Mesendoderm (in vitro differentiated cells): Measurements from ENCODE around the gene KLHL35.
A peak's percentile ranks its signal among the peaks of the same experiment; 100 is the strongest.

Experiments
- DNase-seq: peaks from one replicate; pipeline ENCODE4 v3.0.0; 2013
- H2AK5ac ChIP-seq: 2 replicates; pipeline ENCODE4 v1.6.1; 2013; ENCODE audit warnings: low read length, inconsistent platforms
- H2BK120ac ChIP-seq: 2 replicates; pipeline ENCODE4 v1.6.1; 2013; ENCODE audit warnings: low read depth, mild to moderate bottlenecking, low read length, moderate library complexity, mixed read lengths
- H2BK15ac ChIP-seq: replicated peaks from 2 replicates; pipeline ENCODE4 v1.6.1; 2013; ENCODE audit warnings: low read depth, mild to moderate bottlenecking, moderate library complexity
- H2BK5ac ChIP-seq: 2 replicates; pipeline ENCODE4 v1.6.1; 2013; ENCODE audit warnings: low read length, inconsistent platforms
- H3K18ac ChIP-seq: 2 replicates; pipeline ENCODE4 v1.6.1; 2013; ENCODE audit warnings: mild to moderate bottlenecking, low read length, mixed read lengths
- H3K23ac ChIP-seq: one replicate; pipeline ENCODE4 v1.6.1; 2013; ENCODE audit warnings: low read length
- H3K27ac ChIP-seq: 2 replicates; pipeline ENCODE4 v1.5.1; 2013; ENCODE audit warnings: low read depth, mild to moderate bottlenecking, inconsistent platforms, low read length, moderate library complexity
- H3K27me3 ChIP-seq: 2 replicates; pipeline ENCODE4 v1.6.1; 2013; ENCODE audit warnings: low read length, control low read depth, mild to moderate bottlenecking, inconsistent platforms; ENCODE audit not compliant: insufficient read depth, poor library complexity
- H3K36me3 ChIP-seq: 2 replicates; pipeline ENCODE4 v1.6.1; 2013; ENCODE audit warnings: low read length, inconsistent platforms; ENCODE audit not compliant: control insufficient read depth, insufficient read depth
- H3K4ac ChIP-seq: one replicate; pipeline ENCODE4 v1.6.1; 2013; ENCODE audit warnings: low read depth, mild to moderate bottlenecking, low read length, moderate library complexity
- H3K4me1 ChIP-seq: 2 replicates; pipeline ENCODE4 v1.6.1; 2013; ENCODE audit warnings: low read depth, low read length, inconsistent platforms; ENCODE audit not compliant: control insufficient read depth
- H3K4me2 ChIP-seq: 2 replicates; pipeline ENCODE4 v1.6.1; 2013; ENCODE audit warnings: low read length
- H3K4me3 ChIP-seq: 2 replicates; pipeline ENCODE4 v1.5.1; 2013; ENCODE audit warnings: mild to moderate bottlenecking, low read length
- H3K56ac ChIP-seq: one replicate; pipeline ENCODE4 v1.6.1; 2013; ENCODE audit warnings: low read length
- H3K79me1 ChIP-seq: 2 replicates; pipeline ENCODE4 v1.6.1; 2013; ENCODE audit warnings: low read length, inconsistent platforms
- H3K79me2 ChIP-seq: 2 replicates; pipeline ENCODE4 v1.6.1; 2013; ENCODE audit warnings: mild to moderate bottlenecking, low read length; ENCODE audit not compliant: control insufficient read depth, insufficient read depth
- H3K9ac ChIP-seq: 2 replicates; pipeline ENCODE4 v1.6.1; 2013; ENCODE audit warnings: low read length, inconsistent platforms
- H4K5ac ChIP-seq: one replicate; pipeline ENCODE4 v1.6.1; 2013; ENCODE audit warnings: low read length
- H4K8ac ChIP-seq: one replicate; pipeline ENCODE4 v1.6.1; 2013; ENCODE audit warnings: low read depth, mild to moderate bottlenecking, control low read depth, low read length, moderate library complexity
- WGBS: extraction: QIAGEN DNeasy Blood & Tissue Kit; methylation state at CpG from one replicate; pipeline ENCODE4 v1.1.7; 2013; ENCODE audit warnings: low lambda C conversion rate, missing lambda C conversion rate; ENCODE audit not compliant: insufficient coverage; ENCODE audit errors: extremely low coverage; 5-methylcytosine and 5-hydroxymethylcytosine counted together

Gene KLHL35

DNA sequence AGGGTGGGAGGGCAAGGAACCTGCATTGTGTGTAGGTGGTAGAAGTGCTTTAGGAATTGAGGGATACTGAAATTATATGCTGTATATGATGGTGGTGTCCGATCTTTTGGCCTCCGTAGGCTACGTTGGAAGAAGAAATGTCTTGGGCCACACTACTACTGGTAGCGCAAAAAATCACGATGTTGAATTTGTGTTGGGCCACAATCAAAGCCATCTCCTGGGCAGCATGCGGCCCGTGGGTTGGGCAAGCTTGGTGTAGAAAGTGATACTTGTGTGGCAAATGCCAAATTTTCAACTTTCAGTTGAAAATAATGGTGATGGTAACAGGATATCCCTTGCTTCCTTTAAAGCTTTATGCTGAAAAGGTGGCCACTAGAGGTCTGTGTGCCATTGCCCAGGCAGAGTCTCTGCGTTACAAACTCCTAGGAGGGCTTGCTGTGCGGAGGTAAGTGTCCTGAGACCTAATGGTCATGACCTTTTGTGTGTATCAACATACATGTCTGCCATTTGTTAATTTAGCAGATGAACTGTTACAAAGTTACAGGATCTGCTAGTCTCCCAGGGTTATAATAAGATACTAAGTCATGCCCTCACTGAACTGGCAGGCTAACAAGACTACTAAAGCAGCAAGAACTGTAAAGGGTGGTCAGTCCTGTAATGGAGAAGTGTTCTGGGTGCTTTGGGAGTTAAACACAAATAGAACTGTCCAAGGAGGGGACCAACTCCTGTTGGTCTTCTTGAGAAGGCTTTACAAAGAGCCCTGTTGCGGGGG lies 30.8 kb downstream of the KLHL35 start:
- Histone ChIP-seq H3K4me3 (peak overlapping the region; percentile 9), H2BK120ac (no peak overlapping the region), H3K27me3 (no peaks in the 10 kb centered on the region), H3K56ac (peak overlapping the region; percentile 77), H3K4me2 (peak overlapping the region; percentile 52), H3K4ac (no peak overlapping the region), H3K79me2 (peaks cover 63% of the 10 kb centered on the region), H3K18ac (no peak overlapping the region), H3K79me1 (peaks cover 24% of the 10 kb centered on the region), H3K9ac (peak overlapping the region; percentile 90), H2BK15ac (no peak overlapping the region), H4K8ac (no peak overlapping the region), H3K23ac (no peak overlapping the region), H3K36me3 (peaks cover 36% of the 10 kb centered on the region), H3K27ac (no peak overlapping the region), H2AK5ac (no peak overlapping the region), H2BK5ac (no peak overlapping the region), H3K4me1 (peaks cover 9% of the 10 kb centered on the region), H4K5ac (no peak overlapping the region)
- no CpG with 5 or more reads among the region's 10 CpGs for WGBS
- no peak for DNase-seq

DNA sequence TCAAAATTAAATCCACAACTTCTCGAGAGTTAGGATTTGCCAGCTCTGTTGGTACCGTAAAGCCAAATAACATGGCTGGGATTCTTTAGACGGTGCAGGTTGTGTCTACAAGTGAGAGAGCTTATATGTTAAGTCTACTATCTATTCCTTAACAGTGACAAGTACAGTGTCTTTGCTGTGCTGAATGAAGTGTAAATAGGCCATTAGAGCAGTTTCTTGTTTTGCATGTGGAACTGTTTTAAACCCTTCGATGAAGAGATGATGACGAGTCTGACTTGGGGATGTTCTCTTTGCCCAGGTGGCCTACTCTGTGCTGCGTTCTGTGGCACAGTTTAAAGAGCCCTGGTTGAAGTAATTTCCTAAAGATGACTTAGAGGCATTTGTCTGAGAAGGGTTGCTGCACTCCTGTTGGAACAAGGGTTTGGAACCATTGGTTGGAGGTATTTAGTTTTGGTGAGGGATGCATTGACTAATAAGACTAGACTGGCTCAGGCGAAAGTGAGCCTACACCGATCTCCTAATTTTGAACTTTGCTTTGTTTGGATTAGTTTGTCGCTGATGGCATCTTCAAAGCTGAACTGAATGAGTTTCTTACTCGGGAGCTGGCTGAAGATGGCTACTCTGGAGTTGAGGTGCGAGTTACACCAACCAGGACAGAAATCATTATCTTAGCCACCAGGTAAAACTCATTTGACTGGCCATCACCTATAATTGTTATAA lies 32.7 kb downstream of the KLHL35 start:
- Histone ChIP-seq H3K23ac (peak overlapping the region; percentile 38), H2BK120ac (no peak overlapping the region), H3K79me2 (peaks cover 54% of the 10 kb centered on the region), H3K4me3 (peak overlapping the region; percentile 96), H3K27ac (peak overlapping the region; percentile 55), H3K79me1 (peaks cover 15% of the 10 kb centered on the region), H4K8ac (no peak overlapping the region), H4K5ac (no peak overlapping the region), H3K56ac (peak overlapping the region; percentile 99), H2BK15ac (no peak overlapping the region), H3K27me3 (no peaks in the 10 kb centered on the region), H3K9ac (peak overlapping the region; percentile 100), H3K4ac (no peak overlapping the region), H3K18ac (peak overlapping the region; percentile 97), H3K4me2 (peak overlapping the region; percentile 83), H2BK5ac (peak overlapping the region; percentile 18), H3K36me3 (peaks cover 24% of the 10 kb centered on the region), H3K4me1 (peaks cover 11% of the 10 kb centered on the region), H2AK5ac (no peak overlapping the region)
- no CpG with 5 or more reads among the region's 11 CpGs for WGBS
- DNase-seq: no peak

DNA sequence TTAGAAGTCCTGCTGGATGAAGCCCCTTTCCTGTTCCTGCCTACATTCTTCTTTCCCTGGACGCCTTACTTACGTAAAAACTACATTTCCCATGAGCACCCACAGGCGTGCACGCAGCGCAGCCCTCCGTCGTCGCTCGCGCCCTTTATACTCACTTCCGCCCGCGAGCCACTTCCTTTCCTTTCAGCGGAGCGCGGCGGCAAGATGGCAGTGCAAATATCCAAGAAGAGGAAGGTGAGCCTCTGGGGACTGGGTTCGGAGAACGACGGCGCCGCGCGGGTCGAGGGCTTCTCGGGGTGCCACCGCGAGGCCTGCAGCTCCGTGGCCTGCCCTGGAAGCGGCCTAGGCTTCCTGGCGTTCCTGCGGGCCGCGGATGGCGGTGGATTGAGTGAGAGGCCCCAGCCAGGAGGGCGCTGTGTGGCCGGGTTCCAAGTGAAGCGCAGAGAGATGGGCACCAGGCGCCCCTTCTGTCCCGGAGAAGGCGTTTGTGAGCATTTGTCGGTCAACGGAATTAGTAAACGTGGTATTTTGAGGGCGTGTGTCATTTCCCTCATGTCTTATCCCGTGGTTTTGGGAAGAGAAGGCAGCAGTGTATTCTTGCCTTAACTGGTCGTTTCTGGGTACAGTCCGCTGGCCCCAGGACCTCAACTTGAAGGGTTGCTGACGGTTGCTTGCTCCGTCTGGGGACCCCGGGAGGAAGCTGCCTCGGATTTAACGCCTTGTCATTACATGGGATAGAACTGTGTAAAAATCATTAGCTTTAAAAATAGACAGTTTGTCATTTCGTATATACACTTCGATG lies 33.5 kb downstream of the KLHL35 start, which contains the start of gene RPS3:
RPS3 (plus strand) TSS at position 175 of the 802 bp plus-strand sequence; CDS start at position 205, 30 bp downstream.
- Histone ChIP-seq H3K27ac (peak within 1 kb of the TSS; percentile 89), H3K4ac (peak within 1 kb of the TSS; percentile 20), H3K27me3 (no peaks in the 10 kb centered on the region), H3K23ac (peak within 1 kb of the TSS; percentile 82), H3K18ac (peak within 1 kb of the TSS; percentile 97), H4K5ac (no peak within 1 kb of the TSS), H2BK5ac (peak within 1 kb of the TSS; percentile 90), H3K79me2 (peaks cover 52% of the 10 kb centered on the region), H3K4me3 (peak within 1 kb of the TSS; percentile 96), H3K9ac (peak within 1 kb of the TSS; percentile 100), H2BK120ac (no peak within 1 kb of the TSS), H2BK15ac (no peak within 1 kb of the TSS), H2AK5ac (peak within 1 kb of the TSS; percentile 98), H3K4me2 (peak within 1 kb of the TSS; percentile 83), H3K36me3 (peaks cover 24% of the 10 kb centered on the region), H4K8ac (no peak within 1 kb of the TSS), H3K79me1 (peaks cover 15% of the 10 kb centered on the region), H3K56ac (peak within 1 kb of the TSS; percentile 99), H3K4me1 (peaks cover 13% of the 10 kb centered on the region)
- WGBS: no CpG with 5 or more reads among the region's 55 CpGs
- peak; percentile 96 for DNase-seq

DNA sequence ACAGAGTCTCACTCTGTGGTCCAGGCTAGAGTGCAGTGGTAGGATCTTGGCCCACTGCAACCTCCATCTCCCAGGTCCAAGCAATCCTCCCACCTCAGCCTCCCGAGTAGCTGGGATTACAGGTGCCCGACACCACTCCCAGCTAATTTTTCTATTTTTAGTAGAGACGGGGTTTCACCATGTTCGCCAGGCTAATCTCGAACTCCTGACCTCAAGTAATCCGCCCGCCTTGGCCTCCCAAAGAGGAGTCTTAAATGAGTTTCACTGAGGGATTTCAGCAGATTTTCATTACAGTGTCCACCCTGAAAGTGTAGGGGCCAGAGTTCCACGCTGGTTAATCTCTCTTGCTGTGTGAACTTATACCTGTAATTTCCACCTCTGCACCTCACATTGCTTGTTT lies 34.1 kb downstream of the KLHL35 start:
- no peak overlapping the region for H3K4me3 ChIP-seq
- no peak overlapping the region for H2BK15ac ChIP-seq
- H3K79me1 ChIP-seq: peaks cover 11% of the 10 kb centered on the region
- peak overlapping the region; percentile 22 for H3K56ac ChIP-seq
- H4K5ac ChIP-seq: no peak overlapping the region
- no peak overlapping the region for H4K8ac ChIP-seq
- no peak overlapping the region for H2AK5ac ChIP-seq
- H2BK120ac ChIP-seq: no peak overlapping the region
- no peak overlapping the region for H3K23ac ChIP-seq
- DNase-seq: no peak
- no peak overlapping the region for H3K4me2 ChIP-seq
- H3K4ac ChIP-seq: no peak overlapping the region
- H3K79me2 ChIP-seq: peaks cover 46% of the 10 kb centered on the region
- H3K9ac ChIP-seq: no peak overlapping the region
- peaks cover 18% of the 10 kb centered on the region for H3K36me3 ChIP-seq
- H3K18ac ChIP-seq: no peak overlapping the region
- no peaks in the 10 kb centered on the region for H3K27me3 ChIP-seq
- no peak overlapping the region for H3K27ac ChIP-seq
- peaks cover 16% of the 10 kb centered on the region for H3K4me1 ChIP-seq
- WGBS: no CpG with 5 or more reads among the region's 8 CpGs
- no peak overlapping the region for H2BK5ac ChIP-seq

DNA sequence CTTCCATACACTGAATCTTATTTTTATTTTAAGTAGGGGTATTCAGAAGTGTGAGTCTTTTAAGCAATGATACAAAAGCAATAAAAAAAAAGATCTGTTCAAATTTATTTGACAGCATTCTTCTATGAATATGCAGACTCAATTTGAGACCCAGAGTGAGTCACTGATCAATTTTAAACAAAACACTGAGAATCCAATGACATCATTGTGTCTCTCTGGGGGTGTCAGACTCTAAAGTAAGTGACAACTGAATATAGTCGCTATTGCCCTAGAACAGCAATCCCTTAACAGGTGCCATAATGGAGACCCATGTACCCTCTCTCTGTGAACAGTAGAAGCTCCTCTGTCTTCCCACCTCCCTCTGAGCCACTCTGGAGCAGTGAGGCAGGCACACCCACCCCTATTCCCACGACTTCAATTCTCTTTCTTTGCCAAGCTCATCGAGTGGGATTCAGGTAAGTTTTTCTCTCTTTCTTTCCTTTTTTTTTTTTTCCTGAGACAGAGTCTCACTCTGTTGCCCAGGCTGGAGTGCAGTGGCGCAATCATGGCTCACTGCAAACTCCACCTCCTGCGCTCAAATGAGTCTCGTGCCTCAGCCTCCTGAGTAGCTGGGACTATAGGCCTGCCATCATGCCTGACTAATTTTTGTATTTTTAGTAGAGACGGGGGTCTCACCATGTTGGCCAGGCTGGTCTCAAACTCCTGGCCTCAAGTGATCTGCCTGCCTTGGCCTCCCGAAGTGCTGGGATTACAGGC lies 38.7 kb downstream of the KLHL35 start:
- Histone ChIP-seq H2BK120ac (no peak overlapping the region), H3K23ac (no peak overlapping the region), H2AK5ac (no peak overlapping the region), H4K8ac (no peak overlapping the region), H3K9ac (no peak overlapping the region), H3K4me1 (peaks cover 7% of the 10 kb centered on the region), H3K4me2 (no peak overlapping the region), H3K27ac (no peak overlapping the region), H3K79me2 (no peaks in the 10 kb centered on the region), H2BK5ac (no peak overlapping the region), H3K27me3 (no peaks in the 10 kb centered on the region), H3K79me1 (no peaks in the 10 kb centered on the region), H3K36me3 (no peaks in the 10 kb centered on the region), H2BK15ac (no peak overlapping the region), H4K5ac (no peak overlapping the region), H3K4me3 (no peak overlapping the region), H3K18ac (peak overlapping the region; percentile 23), H3K4ac (no peak overlapping the region), H3K56ac (peak overlapping the region; percentile 56)
- no peak for DNase-seq
- WGBS: no CpG with 5 or more reads among the region's 8 CpGs
